Measurements from ENCODE around the gene QPCT.

The QPCT gene

GRCh38 chr2:37325625-37326071 lies 18.8 kb upstream of the QPCT start:
- no peak for DNase-seq

- DNase-seq, result no peak
Observed at GRCh38 chr2:37326285-37326684, 18.1 kb upstream of the QPCT start.

- DNase-seq, result no peak
Observed at GRCh38 chr2:37326866-37327634, 17.4 kb upstream of the QPCT start.

- no peak for DNase-seq
Observed at GRCh38 chr2:37330681-37331080, 13.7 kb upstream of the QPCT start.

GRCh38 chr2:37332560-37332959 lies 11.9 kb upstream of the QPCT start:
- DNase-seq, result no peak

GRCh38 chr2:37333256-37333655 lies 11.2 kb upstream of the QPCT start:
- no peak for DNase-seq

GRCh38 chr2:37335604-37336003 lies 8.8 kb upstream of the QPCT start:
- no peak for DNase-seq

GRCh38 chr2:37337620-37338280 lies 6.7 kb upstream of the QPCT start:
- no peak for DNase-seq

GRCh38 chr2:37338933-37339332 lies 5.5 kb upstream of the QPCT start:
- DNase-seq, result no peak

- DNase-seq, result no peak
Observed at GRCh38 chr2:37340637-37341036, 3.8 kb upstream of the QPCT start.

GRCh38 chr2:37342591-37343220 lies 1.7 kb upstream of the QPCT start:
- no peak for DNase-seq

- no peak for DNase-seq
Observed at GRCh38 chr2:37343537-37344434, 644 bp upstream of the QPCT start.

- no peak for DNase-seq
Observed at GRCh38 chr2:37348155-37348554, 3.7 kb downstream of the QPCT start.

GRCh38 chr2:37349231-37349860 lies 4.9 kb downstream of the QPCT start:
- DNase-seq, result no peak

- no peak for DNase-seq
Observed at GRCh38 chr2:37350034-37350433, 5.6 kb downstream of the QPCT start.

GRCh38 chr2:37354531-37354930 lies 10.1 kb downstream of the QPCT start:
- no peak for DNase-seq

- no peak for DNase-seq
Observed at GRCh38 chr2:37355735-37356134, 11.3 kb downstream of the QPCT start.

- DNase-seq, result no peak
Observed at GRCh38 chr2:37356299-37356698, 11.9 kb downstream of the QPCT start.

- no peak for DNase-seq
Observed at GRCh38 chr2:37357069-37357468, 12.6 kb downstream of the QPCT start.

GRCh38 chr2:37357530-37357929 lies 13.1 kb downstream of the QPCT start:
- DNase-seq, result no peak

GRCh38 chr2:37358466-37358865 lies 14.0 kb downstream of the QPCT start:
- no peak for DNase-seq

GRCh38 chr2:37361216-37361815 lies 16.9 kb downstream of the QPCT start:
- no peak for DNase-seq

All from cortex of kidney (tissue), 1 donor.